Measurements from ENCODE around the gene MTIF2. TPM values are rescaled to one million over a fixed set of nuclear protein-coding genes. Genes with fewer than 3 reads are reported as not detected.
"Not testable (repeated sequence)": the region's sequence is repeated elsewhere in the genome, so short reads cannot be mapped to it uniquely, and the experiment has no call there.

Gene MTIF2
- total RNA-seq, 2 donors from 2014 or later: 8.1 to 24.3 TPM

DNA sequence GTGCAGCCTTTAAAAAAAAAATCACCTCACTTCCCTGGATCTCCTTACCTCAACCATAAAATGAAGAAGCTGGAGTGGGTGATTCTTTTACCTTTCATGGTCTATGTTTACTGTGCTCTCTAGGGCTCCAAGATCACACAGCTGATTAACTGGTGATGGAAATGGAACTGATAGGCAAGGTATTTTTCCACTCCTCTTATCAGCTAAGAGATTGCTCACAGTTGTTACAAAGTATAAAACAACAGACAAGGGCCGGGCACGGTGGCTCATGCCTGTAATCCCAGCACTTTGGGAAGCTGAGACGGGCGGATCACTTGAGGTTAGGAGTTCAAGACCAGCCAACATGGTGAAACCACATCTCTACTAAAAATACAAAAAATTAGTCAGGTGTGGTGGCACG lies 22.0 kb downstream of the MTIF2 start:
- no peak for TF ChIP-seq CTCF (IDR thresholded peaks at IDR 0.05)
- no peak for DNase-seq (ENCODE audit: low spot score)
- ATAC-seq (ENCODE audit: insufficient number of reproducible peaks, low FRiP score, low read depth): no peak
- Histone ChIP-seq H3K27me3 (replicated peaks; ENCODE audit: insufficient read depth) (no peaks in the 10 kb centered on the region), H3K36me3 (peaks cover 13% of the 10 kb centered on the region), H3K9me3 (no peaks in the 10 kb centered on the region), H3K27ac (no peak overlapping the region), H3K4me3 (no peak overlapping the region), H3K4me1 (ENCODE audit: control insufficient read depth in 1 of 2, low read depth in 2 of 2) (no peaks in the 10 kb centered on the region)

- ATAC-seq (ENCODE audit: insufficient number of reproducible peaks, low FRiP score, low read depth) (no peak), DNase-seq (ENCODE audit: low spot score) (no peak)
- H3K36me3 ChIP-seq: peaks cover 13% of the 10 kb centered on the region
- no peaks in the 10 kb centered on the region for H3K9me3 ChIP-seq
- no peaks in the 10 kb centered on the region for H3K27me3 ChIP-seq (replicated peaks; ENCODE audit: insufficient read depth)
- no peak overlapping the region for H3K27ac ChIP-seq
- no peak for TF ChIP-seq CTCF (IDR thresholded peaks at IDR 0.05)
- H3K4me3 ChIP-seq: no peak overlapping the region
- H3K4me1 ChIP-seq (ENCODE audit: control insufficient read depth in 1 of 2, low read depth in 2 of 2): no peaks in the 10 kb centered on the region
Observed at GRCh38 chr2:55245411-55245810, 23.6 kb downstream of the MTIF2 start.

DNA sequence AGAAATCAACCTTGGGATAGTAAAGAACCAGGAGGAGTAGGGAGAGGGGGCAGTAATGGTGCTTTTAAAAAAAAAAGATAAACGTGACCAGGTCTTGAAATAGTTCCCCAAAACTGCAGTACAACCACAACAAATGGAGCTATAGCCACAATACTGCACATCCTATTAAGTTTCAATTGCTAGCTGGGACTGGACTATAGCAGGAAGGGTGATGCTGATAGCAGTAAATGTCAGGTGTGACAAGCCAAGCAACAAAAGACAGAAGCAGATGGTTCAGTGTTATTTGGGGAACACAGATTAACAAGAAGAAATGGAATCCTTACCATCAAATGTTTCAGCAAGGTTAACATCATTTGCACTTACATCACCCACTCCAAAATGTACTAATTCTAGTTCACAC lies 26.4 kb downstream of the MTIF2 start:
- Histone ChIP-seq H3K36me3 (peaks cover 3% of the 10 kb centered on the region), H3K4me3 (no peak overlapping the region), H3K27me3 (replicated peaks; ENCODE audit: insufficient read depth) (no peaks in the 10 kb centered on the region), H3K9me3 (no peaks in the 10 kb centered on the region), H3K27ac (no peak overlapping the region), H3K4me1 (ENCODE audit: control insufficient read depth in 1 of 2, low read depth in 2 of 2) (no peaks in the 10 kb centered on the region)
- DNase-seq (ENCODE audit: low spot score): no peak
- TF ChIP-seq CTCF (IDR thresholded peaks at IDR 0.05): no peak
- ATAC-seq (ENCODE audit: insufficient number of reproducible peaks, low FRiP score, low read depth): no peak

DNA sequence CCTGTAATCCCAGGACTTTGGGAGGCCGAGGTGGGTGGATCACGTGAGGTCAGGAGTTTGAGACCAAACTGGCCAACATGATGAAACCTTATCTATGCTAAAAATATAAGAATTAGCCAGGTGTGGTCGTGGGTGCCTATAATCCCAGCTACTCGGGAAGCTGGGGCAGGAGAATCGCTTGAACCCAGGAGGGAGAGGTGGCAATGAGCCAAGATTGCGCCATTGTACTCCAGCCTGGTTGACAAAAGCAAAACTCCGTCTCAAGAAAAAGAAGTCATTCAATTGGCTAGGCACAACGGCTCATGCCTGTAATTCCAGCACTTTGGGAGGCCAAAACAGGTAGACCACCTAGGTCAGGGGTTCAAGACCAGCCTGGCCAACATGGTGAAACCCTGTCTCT lies 27.4 kb downstream of the MTIF2 start:
- not testable (repeated sequence) for ATAC-seq (ENCODE audit: insufficient number of reproducible peaks, low FRiP score, low read depth); H3K9me3 ChIP-seq; H3K36me3 ChIP-seq; H3K4me1 ChIP-seq (ENCODE audit: control insufficient read depth in 1 of 2, low read depth in 2 of 2); H3K27ac ChIP-seq; DNase-seq (ENCODE audit: low spot score); H3K27me3 ChIP-seq (replicated peaks; ENCODE audit: insufficient read depth); H3K4me3 ChIP-seq

DNA sequence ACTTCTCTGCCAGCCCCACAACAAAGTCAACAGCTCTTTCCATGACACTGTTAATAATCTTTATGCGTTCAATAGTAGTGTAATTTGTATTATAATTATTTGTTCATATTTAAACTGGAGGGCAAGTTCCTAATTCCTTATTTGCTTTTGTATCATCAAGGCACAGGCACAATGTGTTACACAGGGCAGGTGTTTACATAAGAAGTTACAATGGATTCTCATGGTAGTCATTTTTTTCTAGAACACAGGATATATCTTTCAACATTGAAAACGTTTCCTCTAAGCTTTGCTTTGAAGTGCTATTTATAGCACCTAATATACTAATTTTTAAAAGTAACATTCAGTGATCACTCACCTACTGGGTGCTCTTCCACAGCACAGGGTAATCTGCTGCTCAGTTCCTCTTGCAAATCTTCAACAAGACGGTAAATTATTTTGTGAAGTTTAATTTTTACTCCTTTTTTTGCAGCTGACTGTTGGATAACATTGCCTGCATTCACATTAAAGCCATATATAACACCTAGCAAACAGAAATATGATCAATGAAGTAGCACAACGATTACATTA lies 29.3 kb downstream of the MTIF2 start:
- ATAC-seq (ENCODE audit: insufficient number of reproducible peaks, low FRiP score, low read depth) (no peak), DNase-seq (ENCODE audit: low spot score) (no peak)
- no peak for TF ChIP-seq CTCF (IDR thresholded peaks at IDR 0.05)
- Histone ChIP-seq H3K4me1 (ENCODE audit: control insufficient read depth in 1 of 2, low read depth in 2 of 2) (peaks cover 0 to 6% of the 10 kb centered on the region in 2 donors), H3K9me3 (no peaks in the 10 kb centered on the region), H3K4me3 (no peak overlapping the region), H3K27me3 (replicated peaks; ENCODE audit: insufficient read depth) (no peaks in the 10 kb centered on the region), H3K27ac (no peak overlapping the region), H3K36me3 (peaks cover 17% of the 10 kb centered on the region)

- ATAC-seq (ENCODE audit: insufficient number of reproducible peaks, low FRiP score, low read depth): no peak
- Histone ChIP-seq H3K27me3 (replicated peaks; ENCODE audit: insufficient read depth) (no peaks in the 10 kb centered on the region), H3K4me1 (ENCODE audit: control insufficient read depth in 1 of 2, low read depth in 2 of 2) (peaks cover 11 to 22% of the 10 kb centered on the region in 2 donors), H3K36me3 (peaks cover 23% of the 10 kb centered on the region), H3K9me3 (no peaks in the 10 kb centered on the region), H3K27ac (no peak overlapping the region), H3K4me3 (no peak overlapping the region)
- no peak for DNase-seq (ENCODE audit: low spot score)
- no peak for TF ChIP-seq CTCF (IDR thresholded peaks at IDR 0.05)
Observed at GRCh38 chr2:55236992-55237543, 32.0 kb downstream of the MTIF2 start.
